Suprapubic skin (tissue), 4 donors: ENCODE results near the gene MDN1.

Experiments used
- POLR2A ChIP-seq, 2 donors: fragments of 450-650 bp; IDR thresholded peaks; one replicate each; pipeline ENCODE4 v1.6.1; 2017; ENCODE audit warnings: antibody characterized with exemption in 2 of 2, mild to moderate bottlenecking in 2 of 2, moderate library complexity in 2 of 2
- POLR2AphosphoS5 ChIP-seq, 3 donors: sonication (generic); formaldehyde crosslinking; IDR thresholded peaks; one replicate each; pipeline ENCODE4 v1.6.1; 2017; ENCODE audit warnings: antibody characterized with exemption in 3 of 3
- TF ChIP-seq, protein P1 (sequence below), 2 donors: fragments of 200-600 bp in 1 of 2; fragments of 450-650 bp in 1 of 2; sonication (generic) in 1 of 2; IDR thresholded peaks; one replicate each; pipeline ENCODE4 v1.5.1; 2016 to 2019; ENCODE audit warnings: antibody characterized with exemption in 2 of 2, mild to moderate bottlenecking in 1 of 2, moderate library complexity in 1 of 2

DNA sequence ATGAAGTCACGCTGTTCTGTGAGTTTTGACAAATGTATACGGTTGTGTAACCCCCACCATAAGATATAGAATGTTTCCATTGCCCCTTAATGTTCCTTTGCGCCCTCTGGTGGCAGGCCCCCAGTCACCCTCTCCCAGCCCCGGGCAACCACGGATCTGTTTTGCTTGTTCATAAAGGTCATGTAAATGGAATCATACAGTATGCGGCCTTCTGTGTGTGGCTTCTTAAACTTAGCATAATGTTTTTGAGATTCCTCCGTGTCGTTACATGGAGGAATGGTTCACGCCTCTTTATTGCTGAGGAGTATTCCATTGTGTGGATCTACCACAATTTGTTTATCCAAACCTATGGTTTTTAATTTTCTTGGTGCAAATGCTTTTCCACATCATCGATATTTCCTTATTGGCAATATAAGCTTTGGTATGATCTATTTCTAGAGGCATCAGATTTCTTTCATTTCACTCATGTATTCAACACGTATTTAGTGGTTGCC lies 209.4 kb downstream of the MDN1 start:
- TF ChIP-seq POLR2AphosphoS5 (IDR thresholded peaks at IDR 0.05) (no peak), POLR2A (IDR thresholded peaks at IDR 0.05) (no peak)
- TF ChIP-seq, protein P1, sequence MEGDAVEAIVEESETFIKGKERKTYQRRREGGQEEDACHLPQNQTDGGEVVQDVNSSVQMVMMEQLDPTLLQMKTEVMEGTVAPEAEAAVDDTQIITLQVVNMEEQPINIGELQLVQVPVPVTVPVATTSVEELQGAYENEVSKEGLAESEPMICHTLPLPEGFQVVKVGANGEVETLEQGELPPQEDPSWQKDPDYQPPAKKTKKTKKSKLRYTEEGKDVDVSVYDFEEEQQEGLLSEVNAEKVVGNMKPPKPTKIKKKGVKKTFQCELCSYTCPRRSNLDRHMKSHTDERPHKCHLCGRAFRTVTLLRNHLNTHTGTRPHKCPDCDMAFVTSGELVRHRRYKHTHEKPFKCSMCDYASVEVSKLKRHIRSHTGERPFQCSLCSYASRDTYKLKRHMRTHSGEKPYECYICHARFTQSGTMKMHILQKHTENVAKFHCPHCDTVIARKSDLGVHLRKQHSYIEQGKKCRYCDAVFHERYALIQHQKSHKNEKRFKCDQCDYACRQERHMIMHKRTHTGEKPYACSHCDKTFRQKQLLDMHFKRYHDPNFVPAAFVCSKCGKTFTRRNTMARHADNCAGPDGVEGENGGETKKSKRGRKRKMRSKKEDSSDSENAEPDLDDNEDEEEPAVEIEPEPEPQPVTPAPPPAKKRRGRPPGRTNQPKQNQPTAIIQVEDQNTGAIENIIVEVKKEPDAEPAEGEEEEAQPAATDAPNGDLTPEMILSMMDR (IDR thresholded peaks at IDR 0.05): peak; percentile 46 to 57
